Transverse colon (tissue), 4 donors: ENCODE data around the gene MAN1A2. TPM values are rescaled to one million over a fixed set of nuclear protein-coding genes. Genes with fewer than 3 reads are reported as not detected.
"Not testable (repeated sequence)": the region's sequence is repeated elsewhere in the genome, so short reads cannot be mapped to it uniquely, and the experiment has no call there.

ENCODE experiments used
- DNase-seq: peaks from one replicate; pipeline ENCODE4 v3.0.0-alpha.2; 2019
- H3K27ac ChIP-seq, 4 donors: fragments of 200-600 bp; sonication (generic); 2 replicates each; pipeline ENCODE4 v1.5.1; 2016 to 2018; ENCODE audit warnings: inconsistent platforms in 4 of 4
- H3K27me3 ChIP-seq: fragments of 200-600 bp; sonication (generic); 2 replicates; pipeline ENCODE4 v1.5.1; 2017; ENCODE audit warnings: inconsistent platforms
- H3K36me3 ChIP-seq, 4 donors: fragments of 200-600 bp; sonication (generic); 2 replicates each; pipeline ENCODE4 v1.5.1; 2017 to 2019; ENCODE audit warnings: inconsistent platforms in 4 of 4
- H3K4me1 ChIP-seq, 4 donors: fragments of 200-600 bp; sonication (generic); 2 replicates each; pipeline ENCODE4 v1.5.1; 2017 to 2020; ENCODE audit warnings: inconsistent platforms in 4 of 4
- H3K4me3 ChIP-seq, 4 donors: fragments of 200-600 bp; sonication (generic); 1 replicate in 1 of 4; 2 replicates in 3 of 4; pipeline versions ENCODE4 v1.5.1 to v1.6.1; 2017 to 2019; ENCODE audit warnings: inconsistent platforms in 4 of 4
- H3K9me3 ChIP-seq, 2 donors: fragments of 200-600 bp; sonication (generic); 2 replicates each; pipeline ENCODE4 v1.5.1; 2017 to 2019; ENCODE audit warnings: inconsistent platforms in 2 of 2
- CTCF ChIP-seq, 5 experiments: fragments of 200-600 bp in 3 of 5; fragments of 450-650 bp in 2 of 5; sonication (generic) in 3 of 5; IDR thresholded peaks; 1 replicate in 2 of 5; 2 replicates in 3 of 5; pipeline ENCODE4 v1.5.1; 2016 to 2017; ENCODE audit warnings: antibody characterized with exemption in 5 of 5, inconsistent platforms in 3 of 5, mild to moderate bottlenecking in 2 of 5, moderate library complexity in 1 of 5
- EP300 ChIP-seq: sonication (generic); formaldehyde crosslinking; IDR thresholded peaks from one replicate; pipeline ENCODE4 v1.6.1; 2017; ENCODE audit warnings: antibody characterized with exemption, low read depth
- POLR2A ChIP-seq: fragments of 450-650 bp; IDR thresholded peaks from one replicate; pipeline ENCODE4 v1.6.1; 2016; ENCODE audit warnings: antibody characterized with exemption, mild to moderate bottlenecking, moderate library complexity
- POLR2AphosphoS5 ChIP-seq, 3 donors: sonication (generic); formaldehyde crosslinking; IDR thresholded peaks; one replicate each; pipeline ENCODE4 v1.6.1; 2016; ENCODE audit warnings: antibody characterized with exemption in 3 of 3
- WGBS, 2 donors: methylation state at CpG; one replicate each; pipeline ENCODE4 v1.1.5; 2018; ENCODE audit warnings: low coverage in 1 of 2; 5-methylcytosine and 5-hydroxymethylcytosine counted together
- in situ Hi-C, 4 donors: fragments of 200-750 bp; cut with MboI; loops; one replicate each; pipeline versions ENCODE4 v1.15.0 to v1.15.1; 2017; ENCODE audit warnings: low sequenced_read_pairs in 3 of 4, low pct_ligation_motif_present in 1 of 4, low pct_unique_long_range_greater_than_20kb in 1 of 4
- intact Hi-C: fragments of 100-400 bp; cut with DNase I; formaldehyde crosslinking; loops from one replicate; pipeline ENCODE4 v1.15.1; 2023; ENCODE audit warnings: low total_unique reads
- total RNA-seq, 4 donors: library from RNA; depleted of rRNA; stranded (reverse); fragments of >200 nt; gene quantifications; one replicate each; pipeline ENCODE4 v1.1.0, GENCODE V29; 2016

Gene MAN1A2
- total RNA-seq, 4 donors from 2014 or later, result 9.0 to 38.6 (median 21.6) TPM

GRCh38 chr1:117436513-117436912 is 69.3 kb downstream of the MAN1A2 start:
- H3K4me1 ChIP-seq, result no peaks in the 10 kb centered on the region
- intact Hi-C loops (no loop called here), in situ Hi-C loops (no loop called here)
- TF ChIP-seq CTCF (IDR thresholded peaks at IDR 0.05), result no peak
- TF ChIP-seq EP300, result no peak
- TF ChIP-seq POLR2A, result no peak
- no peak for TF ChIP-seq POLR2AphosphoS5 (IDR thresholded peaks at IDR 0.05)
- H3K4me3 ChIP-seq, result no peak overlapping the region
- H3K27ac ChIP-seq, result no peak overlapping the region
- H3K27me3 ChIP-seq, result no peaks in the 10 kb centered on the region
- DNase-seq, result no peak
- H3K9me3 ChIP-seq, result no peaks in the 10 kb centered on the region
- no peaks in the 10 kb centered on the region for H3K36me3 ChIP-seq
- 100% methylated on average over 1 of the region's 1 CpG for WGBS, 2 donors

GRCh38 chr1:117447661-117448060 is 80.4 kb downstream of the MAN1A2 start:
- peaks cover 0 to 12% (median 1%) of the 10 kb centered on the region in 4 donors for H3K36me3 ChIP-seq
- no peak overlapping the region for H3K4me3 ChIP-seq
- no peaks in the 10 kb centered on the region for H3K27me3 ChIP-seq
- WGBS, 2 donors, result 86 to 94% methylated on average over 2 of the region's 2 CpGs
- DNase-seq, result no peak
- peaks cover 5 to 6% of the 10 kb centered on the region in 2 donors for H3K9me3 ChIP-seq
- in situ Hi-C loops (no loop called here), intact Hi-C loops (no loop called here)
- H3K27ac ChIP-seq, result no peak overlapping the region
- TF ChIP-seq POLR2AphosphoS5 (IDR thresholded peaks at IDR 0.05) (no peak), CTCF (IDR thresholded peaks at IDR 0.05) (no peak), EP300 (no peak), POLR2A (no peak)
- H3K4me1 ChIP-seq, result no peaks in the 10 kb centered on the region

- 93% methylated on average over 3 of the region's 3 CpGs; no CpG with 5 or more reads in 1 of the 2 donors for WGBS, 2 donors
- no peak for DNase-seq
- TF ChIP-seq EP300 (no peak), CTCF (IDR thresholded peaks at IDR 0.05) (no peak), POLR2A (no peak), POLR2AphosphoS5 (IDR thresholded peaks at IDR 0.05) (no peak)
These were observed 85.0 kb downstream of the MAN1A2 start for GRCh38 chr1:117452216-117452615.

GRCh38 chr1:117453958-117454357 is 86.7 kb downstream of the MAN1A2 start:
- 78 to 81% methylated on average over 2 of the region's 2 CpGs for WGBS, 2 donors
- H3K36me3 ChIP-seq, result peaks cover 0 to 9% (median 1%) of the 10 kb centered on the region in 4 donors

More at GRCh38 chr1:117452216-117452615, 85.0 kb downstream of the MAN1A2 start:
- Histone ChIP-seq H3K27ac (no peak overlapping the region), H3K36me3 (peaks cover 0 to 9% (median 1%) of the 10 kb centered on the region in 4 donors), H3K9me3 (no peaks in the 10 kb centered on the region), H3K27me3 (no peaks in the 10 kb centered on the region), H3K4me1 (no peaks in the 10 kb centered on the region), H3K4me3 (no peak overlapping the region)
- intact Hi-C loops, result no loop called here
- in situ Hi-C loops, result no loop called here

GRCh38 chr1:117458410-117458809 is 91.2 kb downstream of the MAN1A2 start:
- H3K9me3 ChIP-seq, H3K36me3 ChIP-seq, H3K4me1 ChIP-seq, intact Hi-C loops, H3K27me3 ChIP-seq, H3K27ac ChIP-seq, H3K4me3 ChIP-seq, DNase-seq, in situ Hi-C loops: not testable (repeated sequence)
- WGBS, 2 donors, result 94 to 100% methylated on average over 4 to 8 of the region's 8 CpGs

More at GRCh38 chr1:117453958-117454357, 86.7 kb downstream of the MAN1A2 start:
- Histone ChIP-seq H3K9me3 (no peaks in the 10 kb centered on the region), H3K27ac (no peak overlapping the region), H3K4me3 (no peak overlapping the region), H3K27me3 (no peaks in the 10 kb centered on the region), H3K4me1 (no peaks in the 10 kb centered on the region)
- DNase-seq, result no peak
- in situ Hi-C loops, result no loop called here
- intact Hi-C loops, result no loop called here
- TF ChIP-seq EP300 (no peak), POLR2A (no peak), CTCF (IDR thresholded peaks at IDR 0.05) (no peak), POLR2AphosphoS5 (IDR thresholded peaks at IDR 0.05) (no peak)
